ENCODE data around the gene ATP2A1. TPM values are rescaled to one million over a fixed set of nuclear protein-coding genes. Genes with fewer than 3 reads are reported as not detected.
"Not testable (repeated sequence)": the region's sequence is repeated elsewhere in the genome, so short reads cannot be mapped to it uniquely, and the experiment has no call there.

ATP2A1 gene
- total RNA-seq, 1 donor from 2014 or later = 64.1 TPM

DNA sequence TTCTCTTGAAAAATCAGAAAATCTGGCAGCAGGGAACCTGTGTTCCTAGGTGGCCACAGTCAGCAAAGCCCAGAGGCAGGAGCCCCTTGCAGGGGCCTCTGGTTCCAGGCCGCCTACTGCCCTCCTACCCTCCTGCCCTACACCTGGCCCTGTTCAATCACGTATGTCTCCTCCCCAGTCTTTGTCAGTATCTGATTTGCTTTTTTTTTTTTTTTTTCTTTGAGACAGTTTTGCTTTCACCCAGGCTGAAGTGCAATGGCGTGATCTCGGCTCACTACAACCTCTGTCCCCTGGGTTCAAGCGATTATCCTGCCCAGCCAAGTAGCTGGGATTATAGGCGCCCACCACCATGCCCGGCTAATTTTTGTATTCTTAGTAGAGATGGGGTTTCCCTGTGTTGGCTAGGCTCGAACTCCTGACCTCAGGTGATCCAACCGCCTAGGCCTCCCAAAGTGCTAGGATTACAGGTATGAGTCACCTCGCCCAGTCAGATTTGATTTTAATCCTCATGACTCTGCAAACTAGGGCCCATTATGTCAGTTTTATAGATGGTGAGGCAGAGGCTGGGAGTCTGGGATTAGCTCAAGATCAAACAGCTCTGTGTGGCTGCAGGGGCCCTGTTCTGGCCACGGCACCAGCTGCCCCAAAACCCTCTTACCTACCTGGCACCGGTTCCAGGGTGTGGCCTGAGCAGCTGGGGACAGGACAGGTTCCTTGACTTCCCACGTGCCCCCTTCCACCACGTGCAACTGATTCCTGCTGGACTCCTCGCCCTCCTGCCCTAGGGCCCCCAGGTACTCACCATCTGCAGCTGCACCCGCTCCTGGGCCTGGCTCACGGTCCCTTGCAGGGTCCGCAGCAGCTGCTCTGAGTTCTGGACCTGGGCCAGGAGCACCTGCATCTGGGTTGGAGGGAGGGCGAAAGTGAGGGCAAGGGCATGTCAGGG is 32.1 kb downstream of the ATP2A1 start:
- no peak for DNase-seq

DNA sequence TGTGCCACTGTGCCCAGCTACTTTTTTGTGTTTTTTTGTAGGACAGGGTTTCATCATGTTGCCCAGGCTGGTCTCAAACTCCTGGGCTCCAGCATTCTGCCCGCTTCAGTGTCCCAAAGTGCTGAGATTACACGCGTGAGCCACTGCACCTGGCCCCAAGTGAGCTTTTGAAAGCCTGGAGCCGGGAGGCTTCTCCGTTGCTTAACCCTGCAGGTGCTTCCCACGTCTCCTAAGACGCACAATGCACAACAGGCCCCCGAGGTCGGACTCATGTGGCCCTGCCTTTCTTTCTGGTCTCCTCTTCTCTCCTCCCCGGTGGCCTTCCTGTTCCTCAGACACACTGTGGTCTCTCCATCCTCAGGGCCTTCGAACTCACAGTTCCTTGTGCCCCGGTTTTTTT is 34.3 kb downstream of the ATP2A1 start:
- DNase-seq = no peak

DNA sequence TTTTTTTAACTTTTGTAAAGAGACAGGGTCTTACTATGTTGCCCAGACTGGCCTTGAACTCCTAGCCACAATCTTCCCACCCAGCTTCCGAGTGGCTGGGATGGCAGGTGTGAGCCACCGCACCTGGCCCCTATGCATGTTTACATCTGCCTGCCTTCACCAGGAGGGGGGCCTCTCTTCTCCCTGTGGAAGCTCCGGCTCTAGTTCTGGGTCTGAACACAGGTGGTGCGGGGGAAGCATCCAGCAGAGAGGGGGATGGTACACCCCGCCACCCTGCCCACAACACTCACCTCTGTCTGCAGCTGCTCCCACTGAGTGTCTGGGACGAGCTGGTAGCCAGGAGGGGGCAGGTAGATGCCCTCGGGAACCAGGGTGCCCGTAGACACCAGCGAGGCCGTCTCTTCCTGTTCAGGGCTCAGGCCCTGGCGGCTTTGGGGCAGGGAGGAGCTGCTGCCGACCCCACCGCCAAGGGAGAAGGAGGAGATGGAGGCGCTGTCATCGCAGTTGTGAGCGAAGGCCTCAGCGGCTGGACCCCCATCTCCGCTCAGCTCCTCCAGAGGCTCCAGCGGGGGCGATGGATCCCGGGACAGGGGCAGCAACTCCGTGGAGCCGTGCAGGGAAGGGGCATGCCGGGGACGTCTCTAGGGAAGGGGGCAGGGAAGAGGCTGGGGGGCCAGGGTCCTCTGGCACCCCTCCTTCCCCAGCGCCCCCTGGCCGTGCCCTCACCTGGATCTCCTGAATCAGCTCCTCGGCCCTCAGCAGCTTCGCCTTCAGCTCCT is 35.8 kb downstream of the ATP2A1 start:
- no peak for DNase-seq

DNA sequence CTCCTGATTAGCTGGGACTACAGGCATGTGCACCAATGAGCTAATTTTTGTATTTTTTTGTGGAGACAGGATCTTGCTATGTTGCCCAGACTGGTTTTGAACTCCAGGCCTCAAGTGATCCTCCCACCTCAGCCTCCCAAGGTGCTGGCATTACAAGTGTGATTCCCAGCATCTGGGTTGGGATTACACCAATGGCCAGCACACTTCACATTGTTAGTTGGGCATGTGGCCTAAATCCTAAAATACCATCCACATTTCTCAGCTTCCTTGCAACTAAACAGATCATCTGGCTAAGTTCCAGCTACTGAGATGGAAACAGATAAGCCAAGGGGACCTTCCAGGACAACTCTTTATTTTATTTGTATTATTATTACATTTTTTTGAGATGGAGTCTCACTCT is 36.9 kb downstream of the ATP2A1 start:
- DNase-seq = no peak

DNA sequence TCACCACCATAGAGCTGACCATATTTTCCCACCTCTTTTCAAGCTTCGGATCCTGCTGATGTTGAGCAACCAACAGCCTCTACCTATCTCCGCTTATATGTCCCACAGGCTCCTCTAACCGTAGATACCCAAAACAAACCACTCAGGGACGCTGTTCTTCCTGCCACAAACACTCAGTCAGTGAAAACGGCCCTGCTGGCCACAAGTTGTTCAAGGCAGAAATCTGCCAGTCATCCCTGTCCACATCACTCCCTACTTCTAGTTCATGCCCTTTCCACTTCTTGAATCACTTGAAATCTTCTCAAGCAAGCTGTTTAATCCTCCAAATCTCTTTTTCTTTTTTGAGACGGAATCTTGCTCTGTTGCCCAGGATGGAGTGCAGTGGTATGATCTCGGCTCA is 38.8 kb downstream of the ATP2A1 start:
- DNase-seq = no peak

DNA sequence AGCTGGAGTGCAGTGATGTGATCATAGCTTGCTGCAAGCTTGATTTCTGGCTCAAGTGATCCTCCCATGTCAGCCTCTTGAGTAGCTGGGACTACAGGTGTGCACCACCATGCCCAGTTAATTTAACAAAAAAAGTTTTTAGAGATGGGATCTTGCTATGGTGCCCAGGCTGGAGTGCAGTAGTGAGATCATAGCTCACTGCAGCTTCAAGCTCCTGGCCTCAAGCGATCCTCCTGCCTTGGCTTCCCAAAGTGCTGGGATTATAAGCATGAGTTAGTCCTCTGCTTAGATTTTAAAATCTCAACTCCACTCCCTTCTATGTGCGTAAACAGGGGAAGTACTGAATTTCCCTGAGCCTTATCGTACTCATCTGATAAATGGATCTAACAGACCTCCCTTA is 40.4 kb downstream of the ATP2A1 start:
- DNase-seq = no peak

DNA sequence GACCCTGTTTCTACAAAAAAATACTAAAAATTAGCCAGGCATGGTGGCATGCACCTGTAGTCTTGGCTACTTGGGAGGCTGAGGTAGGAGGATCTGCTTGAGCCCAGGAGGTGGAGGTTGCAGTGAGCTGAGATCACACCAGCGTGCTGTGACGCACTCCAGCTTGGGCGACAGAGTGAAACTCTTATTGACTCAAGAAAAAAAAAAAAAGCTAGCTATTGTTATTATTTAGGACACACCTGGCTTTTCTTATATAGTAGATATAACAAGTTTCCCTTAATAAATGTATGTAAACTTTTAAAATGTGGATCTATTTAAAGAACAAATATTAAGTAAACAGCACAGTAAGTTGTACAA is 44.9 kb downstream of the ATP2A1 start:
- no peak for DNase-seq

DNA sequence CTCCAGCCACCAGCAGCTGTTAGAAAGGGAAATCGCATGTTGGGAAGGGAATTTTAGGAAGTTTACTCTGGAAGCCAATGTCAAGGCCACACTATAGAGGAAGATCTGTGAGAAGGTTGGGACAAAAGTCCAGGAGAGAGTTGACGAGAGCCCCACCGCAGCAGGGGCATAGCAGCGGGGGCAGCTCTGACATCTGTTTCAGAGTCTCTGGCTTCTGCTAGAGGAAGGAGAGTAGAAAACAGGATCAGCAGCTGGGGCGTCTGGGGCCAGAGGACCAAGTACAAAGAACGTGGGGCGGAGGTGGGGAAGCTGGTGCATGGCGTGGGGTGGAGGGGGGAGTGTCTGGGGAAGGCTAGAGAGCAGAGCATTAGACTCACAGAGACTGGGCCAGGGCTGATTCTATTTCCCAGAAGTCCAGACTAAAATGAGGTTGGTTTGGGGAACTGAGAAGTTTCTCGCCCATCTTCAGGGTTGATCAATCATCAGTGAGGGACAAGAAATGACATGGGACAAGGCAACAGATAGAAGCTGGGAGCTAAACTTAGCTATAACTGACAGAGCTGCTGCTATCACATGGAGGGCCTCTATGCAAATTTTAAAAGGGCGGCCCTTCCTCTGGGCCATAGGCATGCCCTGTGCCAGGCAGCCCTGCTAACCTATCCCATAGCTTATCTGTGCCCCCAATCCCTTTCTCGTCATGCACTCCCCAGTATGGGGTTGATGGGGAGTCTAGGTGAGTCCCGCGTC is 45.5 kb downstream of the ATP2A1 start:
- DNase-seq = no peak

DNA sequence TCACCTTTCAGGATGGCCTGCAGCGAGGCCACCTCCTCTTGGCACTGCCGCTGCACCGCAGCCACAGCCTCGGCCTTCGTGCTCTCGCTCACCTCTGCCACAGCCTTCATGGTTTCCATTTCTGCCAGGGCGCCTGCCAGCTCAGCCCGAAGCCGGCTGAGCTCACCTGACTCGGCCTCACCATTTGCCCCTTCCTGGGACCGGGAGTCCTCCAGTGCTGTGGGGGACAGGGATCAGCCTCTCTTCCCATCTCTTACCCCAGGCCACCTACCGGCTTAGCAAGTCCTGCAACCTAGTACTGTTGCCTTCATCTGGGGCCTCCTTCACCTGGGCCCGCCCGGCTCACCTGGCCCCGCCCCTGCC is 46.1 kb downstream of the ATP2A1 start:
- no peak for DNase-seq

DNA sequence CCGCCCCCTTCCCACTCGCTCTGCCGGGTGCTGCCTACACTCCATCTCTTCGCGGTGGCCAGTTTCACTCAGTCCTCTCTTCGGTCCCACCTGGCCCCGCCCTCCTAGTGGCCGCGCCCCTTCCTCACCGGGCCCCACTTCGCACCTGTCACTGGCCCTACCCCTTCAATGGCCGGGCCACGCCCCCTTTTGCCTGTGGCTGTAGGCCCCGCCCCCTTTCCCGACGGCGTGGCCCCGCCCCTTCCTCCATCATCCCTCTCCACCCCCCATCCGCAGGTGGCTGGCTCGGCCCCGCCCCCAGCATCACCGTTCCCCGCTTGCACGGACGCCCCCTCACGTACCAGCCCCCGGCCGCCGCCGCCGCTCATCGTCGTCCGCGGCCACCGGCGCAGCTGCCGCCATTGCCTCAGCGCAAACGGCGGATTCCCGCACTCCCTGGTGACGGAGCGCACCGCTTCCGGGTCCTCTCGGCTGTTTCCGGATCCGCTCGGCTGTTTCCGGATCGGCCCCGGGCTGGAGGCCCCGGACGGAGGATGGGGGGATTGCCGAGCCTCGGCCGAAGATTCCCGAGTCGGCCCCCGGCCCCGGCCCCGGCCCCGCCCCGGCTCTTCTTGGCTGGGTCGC is 46.6 kb downstream of the ATP2A1 start, which contains the start of gene RABEP2:
RABEP2 (minus strand) TSS at position 477 of the 624 bp plus-strand sequence; CDS start at position 402, 75 bp downstream.
- DNase-seq = peak; percentile 85

DNA sequence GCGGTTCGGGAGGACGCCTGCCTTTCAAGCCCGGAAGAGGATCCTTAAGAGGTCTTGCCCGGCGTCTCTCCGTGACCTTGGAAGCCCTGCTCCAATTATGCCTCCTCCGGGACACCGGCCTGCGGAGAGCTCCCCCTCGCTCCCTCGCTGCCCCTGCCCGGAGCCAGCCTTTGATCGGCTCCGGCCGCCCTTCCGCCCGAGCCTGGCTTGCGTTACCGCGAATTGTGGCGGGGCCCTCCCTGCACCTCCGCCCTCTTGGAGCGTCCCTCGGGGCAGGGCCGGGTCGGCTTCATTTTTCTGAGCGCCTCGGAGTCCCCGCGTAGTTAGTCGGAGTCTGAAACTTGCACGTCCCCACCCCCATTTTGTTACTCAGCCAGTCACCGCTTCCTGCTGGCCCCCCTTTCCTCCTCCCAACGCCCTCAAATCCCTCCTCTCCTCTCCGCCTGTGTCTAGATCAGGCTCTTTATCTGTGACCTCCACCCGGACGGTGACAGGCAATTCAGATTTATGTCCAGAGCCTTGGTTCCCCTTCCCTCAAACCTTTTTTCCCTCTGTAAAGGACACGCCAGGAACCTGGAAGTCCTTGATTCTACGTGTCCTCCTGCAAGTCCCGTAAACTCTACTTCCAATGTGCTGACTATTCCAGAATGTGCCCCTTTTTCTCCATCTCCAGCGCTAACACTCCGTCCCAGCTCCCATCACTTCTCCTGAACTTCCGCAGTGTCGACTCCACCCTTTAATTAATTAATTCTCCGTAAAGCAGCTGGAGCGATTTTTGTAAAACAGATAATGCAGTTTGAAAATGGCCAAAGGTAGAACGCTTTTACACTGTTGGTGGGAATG is 47.3 kb downstream of the ATP2A1 start:
- peak; percentile 89 for DNase-seq

DNA sequence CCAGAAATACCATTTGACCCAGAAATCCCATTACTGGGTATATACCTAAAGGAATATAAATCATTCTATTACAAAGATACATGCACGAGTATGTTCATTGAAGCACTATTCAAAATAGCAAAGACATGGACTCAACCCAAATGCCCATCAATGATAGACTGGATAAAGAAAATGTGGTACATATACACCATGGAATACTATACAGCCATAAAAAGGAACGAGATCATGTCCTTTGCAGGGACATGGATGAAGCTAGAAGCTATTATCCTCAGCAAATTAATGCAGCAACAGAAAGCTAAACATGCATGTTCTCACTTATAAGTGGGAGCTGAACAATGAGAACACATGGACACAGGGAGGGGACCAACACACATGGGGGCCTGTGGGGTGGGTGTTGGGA is 48.0 kb downstream of the ATP2A1 start:
- DNase-seq = not testable (repeated sequence)

DNA sequence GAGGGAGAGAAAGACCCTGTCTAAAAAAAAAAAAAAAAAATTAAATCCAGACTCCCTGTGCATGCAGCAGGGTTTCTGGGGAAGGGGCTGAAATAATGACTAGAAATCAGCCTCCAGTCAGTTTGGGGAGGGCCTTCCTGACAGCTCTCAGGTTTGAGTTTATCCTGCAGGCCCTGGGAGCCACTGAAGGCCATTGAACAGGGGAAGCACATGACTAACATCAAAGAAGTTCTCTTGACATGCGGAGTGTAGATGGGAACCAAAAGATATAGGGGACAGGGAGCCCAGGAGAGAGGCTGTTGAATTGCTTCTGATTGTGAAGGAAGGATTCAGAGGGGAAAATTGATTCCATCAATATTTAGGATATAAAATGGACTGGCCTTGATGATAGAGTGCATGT is 49.5 kb downstream of the ATP2A1 start:
- no peak for DNase-seq

DNA sequence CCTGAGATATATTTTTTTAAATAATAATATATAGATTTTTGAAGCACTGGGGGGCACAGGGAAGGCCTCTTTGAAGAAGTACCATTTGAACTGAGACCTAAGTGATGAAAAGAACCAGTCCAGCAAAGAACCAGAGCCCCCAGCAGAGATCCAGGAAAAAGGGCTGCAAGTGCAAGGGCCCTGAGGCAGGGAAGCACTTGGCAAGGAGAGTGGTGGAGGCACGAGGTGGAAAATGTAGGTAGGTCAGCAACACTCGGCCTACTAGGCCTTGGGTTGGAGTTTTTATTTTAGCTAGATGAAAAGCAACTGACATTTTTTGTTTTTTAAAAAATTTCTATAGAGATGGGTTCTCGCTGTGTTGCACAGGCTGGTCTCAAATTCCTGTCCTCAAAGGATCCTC is 51.9 kb downstream of the ATP2A1 start:
- no peak for DNase-seq

DNA sequence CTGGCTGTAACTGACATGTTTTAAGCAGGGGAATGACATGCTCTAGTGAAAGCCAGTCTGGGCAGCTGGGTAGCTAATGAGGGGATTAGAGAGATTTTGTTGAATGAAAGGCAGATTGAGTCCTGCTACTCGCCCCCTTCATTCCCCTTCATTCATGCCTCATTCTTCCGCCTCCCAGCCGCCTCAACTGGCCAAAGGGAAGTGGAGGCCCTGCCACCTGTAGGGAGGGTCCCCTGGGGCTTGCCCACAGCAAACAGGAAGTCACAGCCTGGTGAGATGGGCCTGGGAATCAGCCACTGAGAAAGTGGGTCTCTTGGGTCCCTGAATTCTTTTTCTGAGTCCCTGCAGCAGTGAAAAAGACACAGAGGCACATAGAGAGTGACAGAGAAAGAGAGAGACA is 52.4 kb downstream of the ATP2A1 start:
- DNase-seq = no peak

DNA sequence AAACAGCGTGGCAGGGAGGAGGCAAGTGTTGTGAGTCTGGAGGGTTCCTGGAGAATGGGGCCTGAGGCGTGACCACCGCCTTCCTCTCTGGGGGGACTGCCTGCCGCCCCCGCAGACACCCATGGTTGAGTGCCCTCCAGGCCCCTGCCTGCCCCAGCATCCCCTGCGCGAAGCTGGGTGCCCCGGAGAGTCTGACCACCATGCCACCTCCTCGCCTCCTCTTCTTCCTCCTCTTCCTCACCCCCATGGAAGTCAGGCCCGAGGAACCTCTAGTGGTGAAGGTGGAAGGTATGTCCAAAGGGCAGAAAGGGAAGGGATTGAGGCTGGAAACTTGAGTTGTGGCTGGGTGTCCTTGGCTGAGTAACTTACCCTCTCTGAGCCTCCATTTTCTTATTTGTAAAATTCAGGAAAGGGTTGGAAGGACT is 53.5 kb downstream of the ATP2A1 start, which contains the start of gene CD19:
CD19 (plus strand) TSS at position 171 of the 425 bp plus-strand sequence; CDS start at position 201, 30 bp downstream.
- DNase-seq = no peak

DNA sequence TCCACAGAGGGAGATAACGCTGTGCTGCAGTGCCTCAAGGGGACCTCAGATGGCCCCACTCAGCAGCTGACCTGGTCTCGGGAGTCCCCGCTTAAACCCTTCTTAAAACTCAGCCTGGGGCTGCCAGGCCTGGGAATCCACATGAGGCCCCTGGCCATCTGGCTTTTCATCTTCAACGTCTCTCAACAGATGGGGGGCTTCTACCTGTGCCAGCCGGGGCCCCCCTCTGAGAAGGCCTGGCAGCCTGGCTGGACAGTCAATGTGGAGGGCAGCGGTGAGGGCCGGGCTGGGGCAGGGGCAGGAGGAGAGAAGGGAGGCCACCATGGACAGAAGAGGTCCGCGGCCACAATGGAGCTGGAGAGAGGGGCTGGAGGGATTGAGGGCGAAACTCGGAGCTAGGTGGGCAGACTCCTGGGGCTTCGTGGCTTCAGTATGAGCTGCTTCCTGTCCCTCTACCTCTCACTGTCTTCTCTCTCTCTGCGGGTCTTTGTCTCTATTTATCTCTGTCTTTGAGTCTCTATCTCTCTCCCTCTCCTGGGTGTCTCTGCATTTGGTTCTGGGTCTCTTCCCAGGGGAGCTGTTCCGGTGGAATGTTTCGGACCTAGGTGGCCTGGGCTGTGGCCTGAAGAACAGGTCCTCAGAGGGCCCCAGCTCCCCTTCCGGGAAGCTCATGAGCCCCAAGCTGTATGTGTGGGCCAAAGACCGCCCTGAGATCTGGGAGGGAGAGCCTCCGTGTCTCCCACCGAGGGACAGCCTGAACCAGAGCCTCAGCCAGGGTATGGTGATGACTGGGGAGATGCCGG is 54.3 kb downstream of the ATP2A1 start:
- DNase-seq = no peak

DNA sequence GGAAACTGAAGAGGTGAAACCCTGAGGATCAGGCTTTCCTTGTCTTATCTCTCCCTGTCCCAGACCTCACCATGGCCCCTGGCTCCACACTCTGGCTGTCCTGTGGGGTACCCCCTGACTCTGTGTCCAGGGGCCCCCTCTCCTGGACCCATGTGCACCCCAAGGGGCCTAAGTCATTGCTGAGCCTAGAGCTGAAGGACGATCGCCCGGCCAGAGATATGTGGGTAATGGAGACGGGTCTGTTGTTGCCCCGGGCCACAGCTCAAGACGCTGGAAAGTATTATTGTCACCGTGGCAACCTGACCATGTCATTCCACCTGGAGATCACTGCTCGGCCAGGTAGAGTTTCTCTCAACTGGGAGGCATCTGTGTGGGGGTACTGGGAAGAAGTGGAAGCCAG is 54.9 kb downstream of the ATP2A1 start:
- DNase-seq = no peak

DNA sequence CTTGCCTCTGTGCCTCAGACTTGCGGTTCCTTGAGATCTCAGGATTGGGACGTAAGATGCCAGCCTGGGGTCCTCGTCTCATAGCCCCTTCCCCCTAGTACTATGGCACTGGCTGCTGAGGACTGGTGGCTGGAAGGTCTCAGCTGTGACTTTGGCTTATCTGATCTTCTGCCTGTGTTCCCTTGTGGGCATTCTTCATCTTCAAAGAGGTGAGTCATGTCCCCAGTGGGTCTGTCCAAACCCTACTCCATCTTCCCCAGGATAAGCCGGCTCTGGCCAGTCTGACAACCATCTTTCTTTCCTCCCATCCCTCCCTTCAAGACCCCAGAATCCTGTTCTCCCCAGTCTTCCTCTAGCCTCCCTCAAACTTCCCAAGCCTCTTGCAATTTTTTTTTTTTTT is 57.1 kb downstream of the ATP2A1 start:
- DNase-seq = no peak

Data from skin of body (tissue), 2 donors.